GM21825 (cell line): ENCODE data around the gene VAMP5.
A peak's percentile ranks its signal among the peaks of the same experiment; 100 is the strongest.
"Not testable (repeated sequence)": the region's sequence is repeated elsewhere in the genome, so short reads cannot be mapped to it uniquely, and the experiment has no call there.

Experiments
- ATAC-seq: cut with Tn5 transposase; IDR thresholded peaks from one replicate; pipeline ENCODE4 v1.9.1; 2021; ENCODE audit warnings: mild to moderate bottlenecking, moderate library complexity; ENCODE audit not compliant: unreplicated experiment

Gene VAMP5, protein sequence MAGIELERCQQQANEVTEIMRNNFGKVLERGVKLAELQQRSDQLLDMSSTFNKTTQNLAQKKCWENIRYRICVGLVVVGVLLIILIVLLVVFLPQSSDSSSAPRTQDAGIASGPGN

DNA sequence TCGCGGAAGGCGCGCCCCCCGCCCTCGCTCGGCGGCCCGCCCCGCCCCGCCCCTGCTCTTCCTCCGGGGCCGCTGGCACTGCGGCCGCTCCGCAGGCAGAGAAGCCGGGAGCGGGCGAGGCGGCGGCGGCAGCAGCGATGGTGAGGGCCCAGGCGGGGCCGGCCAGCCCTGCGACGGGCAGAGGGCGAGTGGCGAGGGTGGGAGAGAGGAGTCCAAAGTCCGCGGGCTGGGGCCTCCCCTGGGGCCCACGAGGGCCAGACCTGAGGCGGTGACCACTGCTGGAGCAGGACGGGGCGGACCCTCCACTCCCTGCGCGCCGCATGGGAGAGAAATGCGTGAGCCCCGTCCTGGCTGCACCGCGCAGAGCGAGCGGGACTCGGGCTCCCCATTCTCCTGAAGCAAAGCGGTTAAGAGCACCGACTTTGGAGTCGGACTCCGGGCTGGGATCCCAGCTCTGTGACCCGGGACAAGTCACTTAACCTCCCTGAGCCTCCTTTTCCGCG lies at the start of gene VAMP5:
Gene VAMP5, plus strand, starts transcription at position 78 of the 503 bp plus-strand sequence. Its CDS starts 60 bp downstream, at position 138.
- ATAC-seq = peak; percentile 58

DNA sequence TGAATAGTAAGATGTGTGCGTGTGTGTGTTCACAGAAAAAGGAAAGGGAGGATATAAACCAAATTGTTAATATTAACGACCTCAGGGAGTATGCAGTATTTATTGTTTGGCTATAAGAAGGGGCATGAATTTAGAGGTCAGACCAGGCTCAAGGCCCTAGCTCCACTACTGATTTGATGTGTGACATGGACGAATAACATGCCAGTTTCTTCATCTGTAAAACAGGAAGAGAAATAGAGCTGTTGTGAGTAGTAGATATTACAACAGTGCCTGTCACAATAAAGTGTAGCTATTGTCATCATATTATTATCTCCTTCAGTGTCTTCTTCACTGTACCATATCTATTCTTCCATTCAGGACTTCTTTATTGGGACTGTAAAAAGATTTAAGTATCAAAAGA lies 49.4 kb upstream of the VAMP5 start:
- ATAC-seq = no peak

DNA sequence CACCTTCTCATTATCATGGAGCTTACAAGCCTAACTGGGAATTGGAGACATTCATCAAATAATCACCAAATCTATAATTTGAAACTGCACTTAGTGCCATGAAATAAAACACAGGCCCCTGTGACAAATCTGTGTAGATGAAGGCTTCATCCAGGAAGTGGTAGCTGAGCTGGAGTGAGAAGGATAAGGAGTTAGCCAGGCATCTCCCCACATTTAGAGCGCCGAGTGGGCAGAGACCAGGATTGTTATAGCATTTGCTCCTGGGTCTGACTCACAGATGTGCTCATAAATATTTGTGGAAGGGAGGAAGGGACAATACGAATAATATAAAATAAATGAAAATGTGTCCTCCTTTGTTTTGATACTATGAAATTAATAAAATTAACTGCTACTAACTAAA lies 47.8 kb upstream of the VAMP5 start:
- no peak for ATAC-seq

DNA sequence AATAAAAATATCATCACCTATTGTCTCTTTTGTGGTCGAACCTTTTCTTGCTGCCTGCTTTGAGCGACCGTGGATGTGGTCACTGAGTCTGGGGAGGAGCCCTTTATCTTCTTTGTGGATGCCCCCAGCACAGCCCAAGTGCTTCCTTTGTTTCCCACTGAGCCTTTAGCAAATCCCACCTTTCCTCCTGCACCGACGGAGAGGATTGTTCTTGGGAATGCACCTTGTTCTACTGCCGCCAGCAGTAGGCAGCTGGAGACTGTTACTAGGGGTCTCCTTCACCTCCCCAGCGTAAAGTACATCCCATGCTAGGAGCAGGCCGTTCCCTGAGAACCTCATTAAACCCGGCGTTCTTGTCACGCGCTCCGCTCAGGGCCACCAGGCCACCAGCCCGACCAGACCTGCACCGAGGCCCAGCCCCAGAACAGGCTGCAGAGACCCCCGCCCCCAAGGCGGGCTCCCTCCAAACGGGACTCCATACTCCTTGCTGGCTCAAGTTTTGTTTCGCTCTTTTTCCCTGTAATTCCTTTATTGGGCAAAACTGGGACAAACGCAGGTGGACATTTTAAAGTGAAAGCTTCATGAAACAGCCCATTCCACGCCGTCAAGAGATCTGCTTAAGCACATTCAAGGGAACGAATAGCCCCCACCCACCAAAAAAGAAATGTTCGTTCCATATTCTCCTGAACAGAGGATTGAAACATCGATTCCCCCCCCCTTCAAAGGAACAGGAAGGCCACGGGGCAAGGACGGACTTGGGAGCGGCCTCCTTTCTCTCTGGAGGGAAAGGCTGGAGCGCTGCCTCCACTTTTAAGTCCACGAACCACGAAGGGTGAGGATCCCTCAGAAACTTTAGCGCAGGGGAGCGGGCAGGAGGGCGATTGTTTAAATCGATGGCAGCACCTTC lies 46.4 kb upstream of the VAMP5 start:
- ATAC-seq = no peak

DNA sequence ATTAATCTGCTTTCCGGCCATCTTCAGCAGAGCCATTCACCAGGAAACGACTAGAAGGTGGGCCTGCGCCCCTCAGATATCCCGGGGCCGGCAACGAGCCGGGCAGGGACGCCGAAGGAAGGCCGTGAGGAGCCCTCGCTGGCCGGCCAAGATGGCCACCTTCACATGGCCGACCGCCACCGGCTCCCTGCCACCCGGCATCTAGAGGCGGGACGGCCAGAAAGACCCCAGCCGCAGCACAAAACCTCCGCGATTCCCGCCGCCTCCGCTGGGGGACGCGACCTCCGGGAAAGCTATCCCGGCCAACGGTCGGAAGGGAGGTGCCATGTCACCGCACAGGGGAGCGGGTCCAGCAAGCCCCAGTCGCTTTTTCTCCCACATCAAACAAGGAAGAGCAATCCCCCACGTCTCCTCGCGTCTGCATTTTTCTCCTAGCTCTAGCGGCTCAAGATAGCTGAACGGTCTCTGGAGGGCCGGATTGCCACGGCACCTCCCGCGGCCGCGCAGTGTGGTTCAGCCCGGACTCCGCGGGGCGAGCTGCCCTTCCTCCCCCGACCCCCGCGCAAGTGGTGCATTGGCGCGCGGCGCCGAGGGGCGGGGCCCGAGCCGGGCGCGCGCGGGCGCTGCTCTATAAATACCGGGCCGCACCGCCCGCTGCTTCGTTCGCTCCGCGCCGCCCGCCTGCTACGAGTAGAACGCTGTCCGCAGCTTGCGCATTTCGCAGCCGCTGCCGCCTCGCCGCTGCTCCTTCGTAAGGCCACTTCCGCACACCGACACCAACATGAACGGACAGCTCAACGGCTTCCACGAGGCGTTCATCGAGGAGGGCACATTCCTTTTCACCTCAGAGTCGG lies 45.5 kb upstream of the VAMP5 start, which contains the start of gene MAT2A:
Gene MAT2A, plus strand, starts transcription at position 662 of the 854 bp plus-strand sequence. Its CDS starts 120 bp downstream, at position 782.
- peak; percentile 64 for ATAC-seq

DNA sequence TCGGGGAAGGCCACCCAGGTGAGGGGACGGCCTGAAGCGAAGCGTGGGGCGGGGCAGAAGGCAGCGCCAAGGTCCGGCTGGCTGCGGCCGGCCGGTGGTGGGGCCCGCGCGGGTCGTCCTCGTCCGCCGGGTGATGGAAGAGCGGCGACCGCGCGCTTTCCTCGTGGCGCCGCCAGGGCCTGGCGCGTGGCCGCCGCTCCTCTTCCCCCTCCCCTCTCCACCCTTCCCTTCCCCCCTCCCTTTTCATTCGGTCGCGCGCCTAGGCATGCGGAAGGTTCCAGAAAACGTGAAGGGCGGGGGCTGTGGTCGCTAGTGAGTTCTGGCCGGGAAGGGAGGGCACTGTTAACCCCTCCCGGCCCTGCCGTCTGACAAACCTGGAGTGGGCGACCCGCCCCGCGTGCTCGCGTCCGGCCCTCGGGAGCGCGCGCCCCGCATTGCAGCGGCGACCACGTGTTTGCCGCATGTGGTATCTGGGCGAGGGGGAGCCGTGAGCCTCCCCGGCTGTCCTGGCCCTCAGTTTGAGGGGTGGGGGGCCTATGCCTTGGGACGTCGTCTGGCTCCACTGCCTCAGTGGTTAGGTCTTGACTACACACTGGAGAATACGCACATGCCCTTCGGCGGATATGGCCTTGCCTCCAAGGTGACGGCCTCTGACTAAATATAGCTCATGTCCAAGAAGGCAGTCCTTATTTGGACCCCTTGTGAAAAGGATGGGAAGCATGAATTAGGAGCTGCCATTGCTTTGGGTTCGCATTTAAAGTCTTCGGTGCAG lies 44.7 kb upstream of the VAMP5 start:
- peak; percentile 26 for ATAC-seq

DNA sequence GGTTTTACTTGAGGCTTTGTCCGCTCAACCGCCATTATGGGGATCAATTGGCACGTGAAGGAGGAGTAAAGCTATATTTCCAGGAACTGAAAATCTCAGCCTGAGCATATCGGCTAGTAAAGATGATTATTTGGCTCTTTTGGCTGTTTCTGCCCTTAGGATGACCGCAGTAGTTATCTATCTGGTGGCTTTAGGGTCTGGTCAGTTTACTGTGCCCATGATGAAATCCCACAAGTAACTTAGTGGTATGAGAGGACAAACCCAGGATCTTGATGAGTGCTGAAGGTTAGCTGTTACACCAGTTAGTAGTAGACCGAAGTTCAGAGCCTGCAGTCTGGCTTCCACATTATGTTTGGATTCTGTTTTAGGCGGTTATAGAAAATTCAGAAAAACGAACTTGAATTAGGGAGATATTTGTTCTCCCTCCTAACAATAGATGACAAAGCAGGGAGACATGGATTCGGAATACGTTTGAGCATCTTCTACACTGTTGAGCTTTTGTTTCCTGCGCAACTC lies 44.0 kb upstream of the VAMP5 start:
- no peak for ATAC-seq

DNA sequence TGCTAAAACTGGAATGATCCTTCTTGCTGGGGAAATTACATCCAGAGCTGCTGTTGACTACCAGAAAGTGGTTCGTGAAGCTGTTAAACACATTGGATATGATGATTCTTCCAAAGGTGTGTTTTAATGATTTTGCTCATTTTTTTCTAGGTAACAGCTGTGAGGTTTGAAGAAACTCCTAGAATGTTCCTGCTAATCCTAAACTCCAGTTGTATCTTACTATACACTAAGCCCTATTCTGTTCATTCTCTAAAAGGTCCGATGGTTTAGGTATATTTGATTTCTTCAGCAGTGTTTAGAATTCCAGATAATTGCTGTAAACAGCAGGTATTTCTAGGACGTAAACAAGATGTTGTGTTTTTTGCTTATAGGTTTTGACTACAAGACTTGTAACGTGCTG lies 43.0 kb upstream of the VAMP5 start:
- ATAC-seq = no peak

DNA sequence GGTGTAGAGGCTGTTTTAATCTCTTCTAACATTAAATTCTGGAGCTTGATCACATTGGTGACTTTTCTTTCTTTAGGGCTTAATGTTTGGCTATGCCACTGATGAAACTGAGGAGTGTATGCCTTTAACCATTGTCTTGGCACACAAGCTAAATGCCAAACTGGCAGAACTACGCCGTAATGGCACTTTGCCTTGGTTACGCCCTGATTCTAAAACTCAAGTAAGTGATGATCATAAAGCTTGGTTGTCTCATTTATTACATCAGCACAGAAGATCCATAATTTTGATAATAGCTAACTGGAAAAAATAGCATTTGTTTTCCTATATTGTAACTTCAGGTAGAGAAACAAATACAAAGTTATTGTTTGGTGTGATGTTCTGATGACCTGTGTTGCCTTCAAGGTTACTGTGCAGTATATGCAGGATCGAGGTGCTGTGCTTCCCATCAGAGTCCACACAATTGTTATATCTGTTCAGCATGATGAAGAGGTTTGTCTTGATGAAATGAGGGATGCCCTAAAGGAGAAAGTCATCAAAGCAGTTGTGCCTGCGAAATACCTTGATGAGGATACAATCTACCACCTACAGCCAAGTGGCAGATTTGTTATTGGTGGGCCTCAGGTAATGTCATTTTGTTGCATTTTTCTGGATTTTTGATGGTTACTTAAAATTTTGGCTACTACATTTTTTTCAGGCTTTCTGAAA lies 42.3 kb upstream of the VAMP5 start:
- ATAC-seq = no peak

DNA sequence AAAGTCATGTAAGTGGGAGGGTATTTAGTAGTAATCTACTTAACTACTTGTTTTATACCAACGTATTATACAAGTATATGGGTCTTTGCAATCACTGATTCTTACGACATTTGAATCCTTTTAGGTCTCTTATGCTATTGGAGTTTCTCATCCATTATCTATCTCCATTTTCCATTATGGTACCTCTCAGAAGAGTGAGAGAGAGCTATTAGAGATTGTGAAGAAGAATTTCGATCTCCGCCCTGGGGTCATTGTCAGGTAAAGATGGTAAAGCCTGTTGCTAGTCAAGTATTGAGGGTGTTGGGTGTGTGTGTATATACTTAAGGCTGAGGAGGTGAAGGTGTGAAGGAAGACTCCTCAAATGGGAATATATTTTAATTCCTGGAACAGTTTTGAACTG lies 41.5 kb upstream of the VAMP5 start:
- no peak for ATAC-seq

DNA sequence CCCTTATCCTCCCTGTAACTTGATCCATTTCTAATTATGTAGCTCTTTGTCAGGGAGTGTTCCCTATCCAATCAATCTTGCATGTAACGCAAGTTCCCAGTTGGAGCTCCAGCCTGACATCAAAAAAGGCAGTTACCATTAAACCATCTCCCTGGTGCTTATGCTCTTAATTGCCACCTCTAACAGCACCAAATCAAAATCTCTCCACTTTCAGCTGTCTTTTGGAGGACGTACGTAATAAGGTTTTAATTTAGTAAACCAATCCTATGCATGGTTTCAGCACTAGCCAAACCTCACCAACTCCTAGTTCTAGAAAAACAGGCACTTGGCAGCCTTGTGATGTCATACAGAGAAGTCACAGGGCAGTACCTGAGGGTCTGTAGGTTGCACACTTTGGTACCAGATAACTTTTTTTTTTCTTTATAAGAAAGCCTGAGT lies 40.0 kb upstream of the VAMP5 start:
- not testable (repeated sequence) for ATAC-seq

DNA sequence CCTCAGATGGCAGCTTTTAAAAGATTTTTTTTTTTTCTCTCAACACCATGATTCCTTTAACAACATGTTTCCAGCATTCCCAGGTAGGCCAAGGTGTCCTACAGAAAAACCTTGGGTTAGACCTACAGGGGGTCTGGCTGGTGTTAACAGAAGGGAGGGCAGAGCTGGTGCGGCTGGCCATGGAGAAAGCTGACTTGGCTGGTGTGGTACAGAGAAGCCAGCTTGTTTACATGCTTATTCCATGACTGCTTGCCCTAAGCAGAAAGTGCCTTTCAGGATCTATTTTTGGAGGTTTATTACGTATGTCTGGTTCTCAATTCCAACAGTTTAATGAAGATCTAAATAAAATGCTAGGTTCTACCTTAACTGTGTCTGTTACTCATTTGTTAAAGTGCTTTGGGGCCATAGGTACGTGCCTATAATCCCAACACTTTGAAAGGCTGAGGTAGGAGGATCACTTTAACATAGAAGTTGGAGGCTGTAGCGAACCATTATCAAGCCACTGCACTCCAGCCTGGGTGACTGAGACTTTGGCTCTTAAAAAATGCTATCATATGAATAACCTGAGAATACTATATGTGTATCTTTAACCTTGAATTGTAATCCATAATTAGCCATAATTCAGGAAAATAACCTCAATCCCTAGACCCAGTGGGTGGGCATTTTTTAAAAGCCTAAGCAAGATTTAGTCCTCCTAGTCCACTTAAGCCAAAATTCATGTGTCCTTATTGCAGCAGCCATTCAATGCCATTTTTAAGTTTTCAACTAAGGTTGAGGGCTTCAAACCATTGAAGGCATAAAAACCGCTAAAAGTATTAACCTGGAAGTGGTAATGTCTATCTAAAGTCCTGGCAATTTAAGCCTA lies 39.1 kb upstream of the VAMP5 start:
- ATAC-seq = not testable (repeated sequence)

DNA sequence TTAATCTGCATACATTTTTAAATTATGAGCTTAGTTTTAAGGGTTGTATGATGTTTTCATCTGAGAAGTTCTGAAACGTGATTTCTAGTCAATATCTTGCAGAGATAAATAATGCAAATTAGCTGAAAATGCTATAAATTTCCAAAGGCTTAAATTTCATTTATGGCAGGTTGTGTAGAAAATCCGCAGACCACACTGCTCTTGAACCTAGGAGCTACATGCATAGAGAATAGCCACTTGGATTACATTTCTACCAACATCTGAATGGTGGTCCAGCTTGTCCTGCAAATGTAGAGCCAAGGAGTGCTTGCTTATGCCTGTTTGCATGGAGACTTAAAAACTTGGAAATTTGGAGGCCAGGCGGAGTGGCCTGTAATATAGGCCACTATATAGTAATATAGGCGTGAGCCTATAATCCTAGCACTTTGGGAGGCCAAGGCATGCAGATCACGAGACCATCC lies 38.4 kb upstream of the VAMP5 start:
- no peak for ATAC-seq

DNA sequence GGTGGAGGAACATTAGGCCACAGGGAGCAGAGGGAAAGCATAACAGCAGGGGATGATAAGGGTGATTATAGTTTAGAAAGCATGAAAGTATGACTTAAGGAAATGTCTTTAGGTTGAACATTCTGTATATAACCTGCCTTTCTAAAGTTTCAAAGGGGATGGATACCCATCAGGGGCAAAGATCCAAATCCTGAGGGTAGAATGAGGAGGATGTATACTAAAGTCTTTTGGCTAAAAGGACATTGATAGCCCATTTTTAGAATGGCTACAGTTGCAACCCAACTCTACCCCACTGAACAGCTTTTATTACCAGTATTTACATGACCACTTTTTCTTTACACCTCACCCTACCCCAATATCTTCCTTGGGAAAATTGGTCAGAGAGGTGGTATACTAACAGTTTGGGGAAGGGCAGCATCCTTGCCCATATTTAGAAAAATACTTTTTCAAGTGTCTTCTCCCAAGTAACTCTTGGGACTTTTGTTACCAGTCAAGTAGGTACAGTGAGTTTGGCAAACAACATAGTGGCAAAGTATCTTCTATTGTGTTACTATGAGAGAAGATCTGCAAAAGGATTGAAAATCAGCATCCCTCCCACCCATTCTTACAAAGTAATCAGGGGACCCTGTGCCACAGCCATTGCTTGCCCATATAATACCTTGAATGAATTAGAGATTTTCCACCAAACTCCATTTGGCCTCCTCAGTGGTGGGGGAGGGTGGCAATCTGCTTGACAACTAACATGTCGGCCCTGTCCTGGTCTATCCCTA lies 37.0 kb upstream of the VAMP5 start:
- no peak for ATAC-seq

DNA sequence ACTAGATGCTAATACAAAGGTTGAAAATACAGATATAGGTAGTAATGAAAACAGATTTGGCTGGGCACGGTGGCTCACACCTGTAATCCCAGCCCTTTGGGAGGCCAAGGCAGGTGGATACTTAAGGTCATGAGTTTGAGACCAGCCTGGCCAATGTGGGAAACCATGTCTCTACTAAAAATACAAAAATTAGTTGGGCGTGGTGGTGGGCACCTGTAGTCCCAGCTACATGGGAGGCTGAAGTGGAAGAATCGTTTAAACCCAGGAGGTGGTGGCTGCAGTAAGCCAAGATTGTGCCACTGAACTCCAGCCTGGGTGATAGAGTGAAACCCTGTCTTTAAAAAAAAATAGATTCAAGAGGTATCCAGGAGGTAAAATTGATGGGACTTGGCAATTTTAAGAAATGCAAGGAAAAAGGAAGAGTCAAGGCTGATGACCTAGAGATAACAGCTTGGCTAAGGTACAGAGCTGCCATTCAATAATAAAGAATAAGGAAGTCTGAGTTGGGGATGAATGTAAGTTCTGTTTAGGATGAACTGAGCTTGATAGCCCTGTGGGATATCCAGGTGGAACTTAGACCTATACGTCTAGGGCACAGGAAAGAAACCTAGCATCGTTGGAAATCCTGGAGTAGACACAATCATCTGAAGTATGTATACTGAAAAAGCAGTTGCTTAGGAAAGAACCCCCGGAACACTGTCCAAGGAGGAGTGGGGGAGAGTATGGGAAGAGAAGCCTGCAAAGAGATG lies 36.2 kb upstream of the VAMP5 start:
- no peak for ATAC-seq

DNA sequence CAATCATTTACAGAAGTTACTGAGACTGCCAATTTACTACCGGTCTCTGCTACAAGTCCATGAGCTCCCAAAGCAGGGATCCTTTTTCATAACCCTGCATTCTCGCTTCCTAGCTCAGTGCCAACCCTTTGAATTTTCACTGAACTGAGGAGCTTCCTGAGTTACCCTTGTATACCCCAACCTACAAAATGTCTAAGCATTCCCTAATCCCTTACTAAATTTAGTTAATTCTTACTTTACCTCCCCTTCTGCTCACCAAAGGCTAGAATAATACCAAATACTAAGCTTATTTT lies 35.7 kb upstream of the VAMP5 start:
- no peak for ATAC-seq

DNA sequence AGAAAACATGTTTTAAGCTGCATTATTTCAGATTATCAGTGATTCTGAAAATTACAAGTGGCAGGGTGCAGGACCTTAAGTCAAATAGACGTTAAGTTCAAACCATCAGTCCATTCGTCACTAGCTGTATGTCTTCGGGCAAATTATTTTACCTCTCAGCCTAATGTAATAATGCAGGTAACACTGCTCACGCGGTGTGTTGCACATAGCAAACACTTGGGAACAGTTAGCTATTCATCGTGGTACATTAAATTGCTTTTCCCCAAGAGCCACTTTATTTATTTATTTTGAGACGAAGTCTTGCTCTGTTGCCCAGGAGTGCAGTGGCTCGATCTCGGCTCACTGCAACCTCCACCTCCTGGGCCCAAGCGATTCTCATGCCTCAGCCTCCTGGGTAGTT lies 35.1 kb upstream of the VAMP5 start:
- ATAC-seq = no peak
